Body of pancreas (tissue), 4 donors: ENCODE data around the gene CLPTM1.

Source experiments
- POLR2A ChIP-seq, 3 donors: fragments of 450-650 bp; IDR thresholded peaks; one replicate each; pipeline ENCODE4 v1.6.1; 2016; ENCODE audit warnings: antibody characterized with exemption in 3 of 3, mild to moderate bottlenecking in 2 of 3
- TF ChIP-seq, protein P1 (sequence below), 7 experiments: fragments of 450-650 bp in 4 of 7; fragments of 200-600 bp in 3 of 7; sonication (generic) in 3 of 7; IDR thresholded peaks; one replicate each; pipeline ENCODE4 v1.5.1; 2016 to 2019; ENCODE audit warnings: antibody characterized with exemption in 7 of 7

DNA sequence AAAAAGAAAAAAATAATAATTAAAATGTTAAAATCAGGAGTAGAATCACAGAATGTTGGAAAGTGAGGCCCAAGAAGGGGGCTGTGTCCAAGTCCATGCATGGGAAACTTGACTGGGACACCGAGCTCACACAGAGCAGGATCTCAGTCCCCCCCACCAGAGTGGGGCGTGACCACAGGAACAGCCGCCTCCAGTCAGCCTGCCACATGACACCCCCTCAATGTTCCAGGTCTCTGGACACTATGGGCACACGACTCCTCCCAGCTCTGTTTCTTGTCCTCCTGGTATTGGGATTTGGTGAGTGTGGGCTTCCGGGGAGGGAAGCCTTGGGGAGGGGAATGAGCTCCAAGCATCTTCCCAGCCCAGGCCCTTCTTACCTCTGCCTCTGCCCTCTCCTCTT lies 6.9 kb upstream of the CLPTM1 start:
- TF ChIP-seq, protein P1, sequence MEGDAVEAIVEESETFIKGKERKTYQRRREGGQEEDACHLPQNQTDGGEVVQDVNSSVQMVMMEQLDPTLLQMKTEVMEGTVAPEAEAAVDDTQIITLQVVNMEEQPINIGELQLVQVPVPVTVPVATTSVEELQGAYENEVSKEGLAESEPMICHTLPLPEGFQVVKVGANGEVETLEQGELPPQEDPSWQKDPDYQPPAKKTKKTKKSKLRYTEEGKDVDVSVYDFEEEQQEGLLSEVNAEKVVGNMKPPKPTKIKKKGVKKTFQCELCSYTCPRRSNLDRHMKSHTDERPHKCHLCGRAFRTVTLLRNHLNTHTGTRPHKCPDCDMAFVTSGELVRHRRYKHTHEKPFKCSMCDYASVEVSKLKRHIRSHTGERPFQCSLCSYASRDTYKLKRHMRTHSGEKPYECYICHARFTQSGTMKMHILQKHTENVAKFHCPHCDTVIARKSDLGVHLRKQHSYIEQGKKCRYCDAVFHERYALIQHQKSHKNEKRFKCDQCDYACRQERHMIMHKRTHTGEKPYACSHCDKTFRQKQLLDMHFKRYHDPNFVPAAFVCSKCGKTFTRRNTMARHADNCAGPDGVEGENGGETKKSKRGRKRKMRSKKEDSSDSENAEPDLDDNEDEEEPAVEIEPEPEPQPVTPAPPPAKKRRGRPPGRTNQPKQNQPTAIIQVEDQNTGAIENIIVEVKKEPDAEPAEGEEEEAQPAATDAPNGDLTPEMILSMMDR (IDR thresholded peaks at IDR 0.05): no peak
- TF ChIP-seq POLR2A (IDR thresholded peaks at IDR 0.05): no peak
